ENCODE measurements around the gene LDLRAD4.

DNA sequence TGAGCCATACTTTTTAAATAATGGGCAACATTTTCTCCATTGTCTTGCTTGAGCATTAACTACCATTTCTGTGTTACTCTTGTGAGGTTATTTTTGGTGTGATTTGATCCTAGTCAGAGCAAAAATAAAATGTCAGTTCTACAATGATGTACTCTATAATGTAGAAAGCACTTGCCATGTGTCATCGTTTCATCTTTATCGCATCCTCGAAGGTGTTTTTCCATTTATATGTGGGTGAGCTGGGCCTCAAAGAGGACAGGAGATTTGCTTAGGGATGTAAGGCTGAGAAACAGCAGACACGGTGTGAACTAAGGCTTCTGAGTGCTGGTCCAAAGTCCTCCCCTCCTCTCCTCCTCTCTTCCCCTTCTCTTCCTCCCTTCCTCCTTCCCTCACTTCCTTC lies 308.0 kb downstream of the LDLRAD4 start:
- TF ChIP-seq SMARCE1 (IDR thresholded peaks at IDR 0.05) (no peak), SP2 (IDR thresholded peaks at IDR 0.05; ENCODE audit: extremely low read depth, low read depth, low read length, poor library complexity, severe bottlenecking) (no peak), JUNB (CRISPR knock-in tag; conservative IDR thresholded peaks at IDR 0.05) (no peak)

Data from K562 (cell line).